Transverse colon (tissue), 4 donors: ENCODE results near the gene ELF2.

Source experiments
- EP300 ChIP-seq: sonication (generic); formaldehyde crosslinking; IDR thresholded peaks from one replicate; pipeline ENCODE4 v1.6.1; 2017; ENCODE audit warnings: antibody characterized with exemption, low read depth
- POLR2A ChIP-seq: fragments of 450-650 bp; IDR thresholded peaks from one replicate; pipeline ENCODE4 v1.6.1; 2016; ENCODE audit warnings: antibody characterized with exemption, mild to moderate bottlenecking, moderate library complexity
- POLR2AphosphoS5 ChIP-seq, 3 donors: sonication (generic); formaldehyde crosslinking; IDR thresholded peaks; one replicate each; pipeline ENCODE4 v1.6.1; 2016; ENCODE audit warnings: antibody characterized with exemption in 3 of 3
- TF ChIP-seq, protein P1 (sequence below), 5 experiments: fragments of 200-600 bp in 3 of 5; fragments of 450-650 bp in 2 of 5; sonication (generic) in 3 of 5; IDR thresholded peaks; 1 replicate in 2 of 5; 2 replicates in 3 of 5; pipeline ENCODE4 v1.5.1; 2016 to 2017; ENCODE audit warnings: antibody characterized with exemption in 5 of 5, inconsistent platforms in 3 of 5, mild to moderate bottlenecking in 2 of 5, moderate library complexity in 1 of 5

DNA sequence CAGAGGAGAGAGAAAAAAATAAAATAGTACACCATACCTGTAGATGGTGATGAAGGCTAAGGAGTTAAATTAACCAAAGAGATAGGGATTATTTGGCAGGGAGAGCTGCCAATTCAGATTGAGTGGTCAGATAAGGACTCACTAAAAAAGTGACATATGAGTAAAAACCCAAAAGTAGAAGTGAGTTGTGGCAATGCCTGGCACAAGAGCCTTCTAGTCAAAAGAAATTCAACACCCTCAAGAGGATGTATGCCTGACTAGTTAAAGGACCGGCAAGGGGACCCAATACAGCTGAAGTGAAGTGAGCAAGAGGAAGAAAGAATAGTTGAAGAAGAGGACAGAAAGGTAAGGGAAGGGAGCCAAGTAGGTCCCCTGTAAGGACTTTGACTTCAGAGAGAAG, 34.9 kb downstream of the ELF2 start:
- TF ChIP-seq EP300 (no peak), POLR2AphosphoS5 (IDR thresholded peaks at IDR 0.05) (no peak), POLR2A (no peak)
- TF ChIP-seq, protein P1, sequence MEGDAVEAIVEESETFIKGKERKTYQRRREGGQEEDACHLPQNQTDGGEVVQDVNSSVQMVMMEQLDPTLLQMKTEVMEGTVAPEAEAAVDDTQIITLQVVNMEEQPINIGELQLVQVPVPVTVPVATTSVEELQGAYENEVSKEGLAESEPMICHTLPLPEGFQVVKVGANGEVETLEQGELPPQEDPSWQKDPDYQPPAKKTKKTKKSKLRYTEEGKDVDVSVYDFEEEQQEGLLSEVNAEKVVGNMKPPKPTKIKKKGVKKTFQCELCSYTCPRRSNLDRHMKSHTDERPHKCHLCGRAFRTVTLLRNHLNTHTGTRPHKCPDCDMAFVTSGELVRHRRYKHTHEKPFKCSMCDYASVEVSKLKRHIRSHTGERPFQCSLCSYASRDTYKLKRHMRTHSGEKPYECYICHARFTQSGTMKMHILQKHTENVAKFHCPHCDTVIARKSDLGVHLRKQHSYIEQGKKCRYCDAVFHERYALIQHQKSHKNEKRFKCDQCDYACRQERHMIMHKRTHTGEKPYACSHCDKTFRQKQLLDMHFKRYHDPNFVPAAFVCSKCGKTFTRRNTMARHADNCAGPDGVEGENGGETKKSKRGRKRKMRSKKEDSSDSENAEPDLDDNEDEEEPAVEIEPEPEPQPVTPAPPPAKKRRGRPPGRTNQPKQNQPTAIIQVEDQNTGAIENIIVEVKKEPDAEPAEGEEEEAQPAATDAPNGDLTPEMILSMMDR (IDR thresholded peaks at IDR 0.05), result no peak
